ENCODE data around the gene PIGR. TPM values are rescaled to one million over a fixed set of nuclear protein-coding genes. Genes with fewer than 3 reads are reported as not detected.

Gene PIGR
- total RNA-seq, 1 donor from 2014 or later, result not detected

GRCh38 chr1:206913766-206914537 lies 32.3 kb downstream of the PIGR start:
- TF ChIP-seq CTCF (IDR thresholded peaks at IDR 0.05; ENCODE audit: partially characterized antibody, unreplicated experiment), result no peak
- H3K27ac Mint-ChIP-seq (ENCODE audit: unreplicated experiment), result no peak overlapping the region
- no peak for DNase-seq
- peaks cover 13% of the 10 kb centered on the region for H3K27me3 Mint-ChIP-seq (ENCODE audit: unreplicated experiment)
- no peaks in the 10 kb centered on the region for H3K4me1 Mint-ChIP-seq (ENCODE audit: low read depth, unreplicated experiment)
- no peaks in the 10 kb centered on the region for H3K36me3 Mint-ChIP-seq (ENCODE audit: unreplicated experiment)
- H3K4me3 Mint-ChIP-seq (ENCODE audit: unreplicated experiment), result no peak overlapping the region
- H3K9me3 Mint-ChIP-seq (ENCODE audit: unreplicated experiment), result no peaks in the 10 kb centered on the region

- peak; percentile 75 for DNase-seq
- peak; percentile 85 for TF ChIP-seq CTCF (IDR thresholded peaks at IDR 0.05; ENCODE audit: partially characterized antibody, unreplicated experiment)
- Mint-ChIP-seq H3K36me3 (ENCODE audit: unreplicated experiment) (no peaks in the 10 kb centered on the region), H3K4me1 (ENCODE audit: low read depth, unreplicated experiment) (no peaks in the 10 kb centered on the region), H3K9me3 (ENCODE audit: unreplicated experiment) (no peaks in the 10 kb centered on the region), H3K27ac (ENCODE audit: unreplicated experiment) (no peak overlapping the region), H3K27me3 (ENCODE audit: unreplicated experiment) (peaks cover 13% of the 10 kb centered on the region), H3K4me3 (ENCODE audit: unreplicated experiment) (no peak overlapping the region)
These were observed 33.7 kb downstream of the PIGR start for GRCh38 chr1:206912445-206913095.

GRCh38 chr1:206911064-206911663 lies 35.1 kb downstream of the PIGR start:
- TF ChIP-seq CTCF (IDR thresholded peaks at IDR 0.05; ENCODE audit: partially characterized antibody, unreplicated experiment), result peak; percentile 95
- H3K36me3 Mint-ChIP-seq (ENCODE audit: unreplicated experiment), result no peaks in the 10 kb centered on the region
- H3K4me1 Mint-ChIP-seq (ENCODE audit: low read depth, unreplicated experiment), result no peaks in the 10 kb centered on the region
- no peak for DNase-seq
- peaks cover 17% of the 10 kb centered on the region for H3K27me3 Mint-ChIP-seq (ENCODE audit: unreplicated experiment)
- H3K9me3 Mint-ChIP-seq (ENCODE audit: unreplicated experiment), result no peaks in the 10 kb centered on the region
- H3K27ac Mint-ChIP-seq (ENCODE audit: unreplicated experiment), result no peak overlapping the region
- no peak overlapping the region for H3K4me3 Mint-ChIP-seq (ENCODE audit: unreplicated experiment)

GRCh38 chr1:206909883-206910318 lies 36.4 kb downstream of the PIGR start:
- Mint-ChIP-seq H3K27ac (ENCODE audit: unreplicated experiment) (no peak overlapping the region), H3K36me3 (ENCODE audit: unreplicated experiment) (no peaks in the 10 kb centered on the region), H3K4me3 (ENCODE audit: unreplicated experiment) (peak overlapping the region; percentile 67), H3K9me3 (ENCODE audit: unreplicated experiment) (no peaks in the 10 kb centered on the region), H3K4me1 (ENCODE audit: low read depth, unreplicated experiment) (no peaks in the 10 kb centered on the region), H3K27me3 (ENCODE audit: unreplicated experiment) (peaks cover 17% of the 10 kb centered on the region)
- DNase-seq, result no peak
- no peak for TF ChIP-seq CTCF (IDR thresholded peaks at IDR 0.05; ENCODE audit: partially characterized antibody, unreplicated experiment)
